T-helper 17 cell (primary cell): ENCODE results near the gene XYLT2. TPM values are rescaled to one million over a fixed set of nuclear protein-coding genes. Genes with fewer than 3 reads are reported as not detected.
"Not testable (repeated sequence)": the region's sequence is repeated elsewhere in the genome, so short reads cannot be mapped to it uniquely, and the experiment has no call there.

Source experiments
- ATAC-seq: fragments of 150-1000 bp; cut with Tn5 transposase; 2 replicates; pipeline ENCODE4 v1.10.0; 2021; ENCODE audit warnings: mild to moderate bottlenecking, moderate library complexity
- DNase-seq, 3 donors: peaks; one replicate each; pipeline versions ENCODE4 v3.0.0 to v3.0.0-alpha.2; 2020 to 2021
- H3K9me3 ChIP-seq: one replicate; pipeline ENCODE4 v1.7.0; 2013; ENCODE audit warnings: low read length, mild to moderate bottlenecking; ENCODE audit not compliant: control insufficient read depth, poor library complexity, severe bottlenecking
- H3K27ac Mint-ChIP-seq: one replicate; pipeline ENCODE4 v1.8.0; 2022; ENCODE audit warnings: mild to moderate bottlenecking, moderate library complexity, mixed read lengths
- H3K27me3 Mint-ChIP-seq: one replicate; pipeline ENCODE4 v1.8.0; 2022; ENCODE audit warnings: mixed read lengths
- H3K36me3 Mint-ChIP-seq: one replicate; pipeline ENCODE4 v1.8.0; 2022; ENCODE audit warnings: low read depth, mixed read lengths
- H3K4me1 Mint-ChIP-seq: one replicate; pipeline ENCODE4 v1.8.0; 2022; ENCODE audit warnings: mild to moderate bottlenecking, mixed read lengths
- H3K4me3 Mint-ChIP-seq: one replicate; pipeline ENCODE4 v1.8.0; 2022; ENCODE audit warnings: mild to moderate bottlenecking, moderate library complexity, mixed read lengths
- total RNA-seq, 4 donors: library from RNA in 2 of 4; stranded (reverse) in 2 of 4; gene quantifications; one replicate each; pipeline ENCODE4 v1.2.3 and lab custom pipeline; 2022 to 2026

Gene XYLT2
- total RNA-seq, 2 donors from 2014 or later = 19.2 to 20.4 TPM

DNA sequence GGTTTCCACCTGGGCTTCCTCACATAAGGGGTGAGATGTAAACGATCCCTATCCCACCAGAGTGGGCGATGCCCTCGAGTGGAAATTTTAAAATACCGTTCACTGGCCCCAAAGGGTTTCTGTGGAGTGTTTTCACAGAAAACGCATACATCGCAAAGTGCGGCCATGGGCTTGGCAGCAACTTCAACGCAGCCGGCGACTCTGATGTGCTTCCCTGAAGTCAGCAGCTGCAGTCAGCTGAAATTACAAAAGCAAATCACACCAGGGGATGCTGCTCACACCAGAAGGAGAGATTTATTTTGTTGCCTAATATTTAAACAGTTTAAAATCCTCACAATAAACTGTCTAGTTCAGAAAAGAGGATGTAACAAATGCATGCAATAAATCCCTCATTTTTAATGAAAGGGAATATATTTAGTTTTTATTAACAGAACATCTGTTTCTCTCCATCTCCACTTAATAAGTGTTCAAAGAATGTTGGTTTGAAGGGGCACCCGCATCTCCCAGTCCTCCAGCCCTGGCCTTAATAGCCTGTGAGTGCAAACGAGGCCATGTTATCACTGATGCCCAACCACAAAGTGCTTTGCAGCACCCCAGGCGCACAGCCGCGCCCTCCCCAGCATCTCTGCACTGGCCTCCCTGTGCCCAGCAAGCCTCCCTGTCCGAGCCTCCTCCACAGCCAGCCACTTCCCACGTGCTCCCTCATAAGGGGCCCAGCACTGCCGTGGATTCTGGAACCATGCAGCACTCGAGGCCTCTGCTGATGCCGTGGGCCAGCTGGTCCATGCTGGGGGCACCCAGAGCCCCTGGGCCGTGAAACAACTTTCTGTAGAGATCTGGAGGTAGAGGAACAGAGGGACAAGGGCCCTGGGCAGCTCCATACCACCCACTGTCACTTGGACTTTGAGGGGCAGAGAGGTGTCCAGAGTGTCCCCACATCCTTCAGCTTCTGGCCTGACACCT, 17.3 kb upstream of the XYLT2 start:
- no peak overlapping the region for H3K27ac Mint-ChIP-seq
- no peaks in the 10 kb centered on the region for H3K9me3 ChIP-seq
- H3K36me3 Mint-ChIP-seq = peaks cover 2% of the 10 kb centered on the region
- H3K27me3 Mint-ChIP-seq = peaks cover 36% of the 10 kb centered on the region
- ATAC-seq (no peak), DNase-seq (no peak)
- H3K4me1 Mint-ChIP-seq = peaks cover 7% of the 10 kb centered on the region
- H3K4me3 Mint-ChIP-seq = no peak overlapping the region

DNA sequence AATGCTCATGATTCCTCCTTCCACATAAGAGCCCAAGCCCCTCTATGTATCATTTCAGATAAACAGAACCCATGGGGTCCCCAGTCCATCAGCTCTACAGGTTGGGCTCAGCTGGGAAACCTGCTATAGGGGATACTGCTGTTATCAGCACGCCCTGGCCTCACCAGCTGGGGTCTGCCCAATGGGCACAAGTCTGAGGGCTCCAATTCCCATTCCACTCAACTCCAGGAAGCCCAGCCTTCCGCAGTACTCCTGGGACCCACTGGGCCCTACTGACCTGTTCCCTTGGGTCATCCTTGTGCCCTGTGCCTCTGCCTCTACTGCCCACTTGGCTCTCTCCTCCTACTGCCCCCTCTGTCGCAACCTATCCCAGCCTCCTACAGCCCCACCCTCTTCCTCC, 16.2 kb upstream of the XYLT2 start:
- Mint-ChIP-seq H3K36me3 (peaks cover 2% of the 10 kb centered on the region), H3K4me3 (no peak overlapping the region), H3K27me3 (peaks cover 36% of the 10 kb centered on the region), H3K27ac (no peak overlapping the region), H3K4me1 (peaks cover 10% of the 10 kb centered on the region)
- no peak for ATAC-seq
- DNase-seq = no peak
- H3K9me3 ChIP-seq = no peaks in the 10 kb centered on the region

DNA sequence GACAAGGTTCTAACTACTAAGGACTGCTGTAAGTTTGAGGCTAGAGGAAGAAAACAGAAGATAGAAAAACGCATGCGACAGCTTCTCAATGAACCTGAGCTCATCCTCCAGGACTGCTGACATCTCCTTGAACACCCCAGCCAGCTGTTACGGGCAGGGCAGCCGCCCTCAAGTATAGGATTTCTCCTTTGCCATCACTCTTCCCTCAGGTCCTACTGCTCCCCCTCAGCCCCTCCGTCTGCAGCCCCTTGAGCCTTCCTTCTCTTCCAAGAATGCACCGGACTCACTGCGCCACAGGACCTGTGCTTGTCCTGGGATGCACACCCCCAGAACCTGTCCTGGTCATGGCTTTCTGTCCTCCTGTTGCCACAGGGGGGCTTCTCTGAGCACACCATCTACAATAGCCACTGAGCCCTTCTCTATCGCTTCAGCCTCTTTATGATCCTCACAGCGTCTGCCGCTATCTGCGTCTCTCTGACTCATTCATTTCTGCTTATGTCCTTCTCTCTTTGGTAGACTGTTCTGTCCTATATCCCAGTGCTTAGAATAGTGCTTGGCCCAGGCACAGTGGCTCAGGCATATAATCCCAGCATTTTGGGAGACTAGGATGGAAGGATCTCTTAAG, 15.7 kb upstream of the XYLT2 start:
- H3K27ac Mint-ChIP-seq = peak overlapping the region; percentile 47
- DNase-seq = no peak
- no peak for ATAC-seq
- H3K4me3 Mint-ChIP-seq = no peak overlapping the region
- peaks cover 36% of the 10 kb centered on the region for H3K27me3 Mint-ChIP-seq
- H3K4me1 Mint-ChIP-seq = peaks cover 10% of the 10 kb centered on the region
- no peaks in the 10 kb centered on the region for H3K9me3 ChIP-seq
- H3K36me3 Mint-ChIP-seq = peaks cover 2% of the 10 kb centered on the region

DNA sequence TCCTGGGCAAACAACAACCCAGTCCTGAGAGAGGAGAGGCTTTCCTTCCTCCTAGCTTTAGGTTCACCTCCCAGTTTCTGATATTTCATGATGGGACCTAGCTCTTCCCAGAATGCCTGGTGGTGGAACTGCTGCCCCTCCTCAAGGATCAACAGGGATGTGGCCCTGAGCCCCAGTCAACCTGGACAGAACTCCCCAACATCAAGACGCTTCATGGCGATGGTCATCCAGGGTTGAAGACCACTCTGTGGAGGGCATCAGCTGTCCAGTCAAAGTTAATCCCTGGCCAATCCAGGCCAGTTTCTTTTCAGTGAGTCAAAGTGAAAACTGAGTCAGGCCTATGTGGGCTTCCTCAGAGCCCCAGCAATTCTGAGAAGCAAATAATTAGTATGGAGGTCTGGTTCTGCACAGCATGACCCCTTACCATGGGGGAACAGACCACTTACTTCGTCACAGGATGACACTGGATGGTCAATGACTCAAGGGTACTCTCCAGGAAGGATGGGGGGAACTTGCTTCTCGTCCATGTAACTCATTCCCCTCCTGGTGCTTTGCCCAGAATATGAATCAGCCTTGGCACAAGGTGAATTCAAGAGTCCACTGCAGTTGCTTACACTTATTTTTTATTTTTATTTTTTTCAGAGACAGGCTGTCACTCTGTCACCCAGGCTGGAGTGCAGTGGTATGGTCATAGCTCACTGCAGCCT, 14.7 kb upstream of the XYLT2 start:
- Mint-ChIP-seq H3K27me3 (peaks cover 35% of the 10 kb centered on the region), H3K4me1 (peaks cover 10% of the 10 kb centered on the region), H3K36me3 (peaks cover 2% of the 10 kb centered on the region), H3K27ac (no peak overlapping the region), H3K4me3 (no peak overlapping the region)
- ATAC-seq (no peak), DNase-seq (no peak)
- no peaks in the 10 kb centered on the region for H3K9me3 ChIP-seq

DNA sequence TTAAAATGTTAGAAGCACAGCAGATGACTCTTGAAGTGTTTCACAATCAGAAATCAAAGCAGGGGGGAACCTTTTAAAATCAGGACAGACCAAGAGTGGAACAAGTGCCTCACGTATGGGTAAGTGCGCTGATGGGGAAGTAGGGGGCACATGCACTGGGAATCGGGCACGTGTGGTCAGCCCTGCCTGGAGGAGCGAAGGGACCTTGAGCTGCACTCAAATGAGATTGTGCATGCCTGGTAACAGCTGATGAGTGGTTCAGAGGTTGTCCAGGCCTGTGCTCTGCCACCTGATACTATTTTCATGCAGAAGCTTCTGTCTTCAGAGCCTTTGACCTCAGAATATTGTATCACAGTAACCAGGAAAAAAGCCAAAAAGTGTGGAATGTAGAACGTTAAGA, 13.7 kb upstream of the XYLT2 start:
- no peak overlapping the region for H3K27ac Mint-ChIP-seq
- peaks cover 5% of the 10 kb centered on the region for H3K4me1 Mint-ChIP-seq
- peaks cover 2% of the 10 kb centered on the region for H3K36me3 Mint-ChIP-seq
- no peak for ATAC-seq
- H3K4me3 Mint-ChIP-seq = no peak overlapping the region
- H3K9me3 ChIP-seq = no peaks in the 10 kb centered on the region
- no peak for DNase-seq
- H3K27me3 Mint-ChIP-seq = peaks cover 37% of the 10 kb centered on the region

DNA sequence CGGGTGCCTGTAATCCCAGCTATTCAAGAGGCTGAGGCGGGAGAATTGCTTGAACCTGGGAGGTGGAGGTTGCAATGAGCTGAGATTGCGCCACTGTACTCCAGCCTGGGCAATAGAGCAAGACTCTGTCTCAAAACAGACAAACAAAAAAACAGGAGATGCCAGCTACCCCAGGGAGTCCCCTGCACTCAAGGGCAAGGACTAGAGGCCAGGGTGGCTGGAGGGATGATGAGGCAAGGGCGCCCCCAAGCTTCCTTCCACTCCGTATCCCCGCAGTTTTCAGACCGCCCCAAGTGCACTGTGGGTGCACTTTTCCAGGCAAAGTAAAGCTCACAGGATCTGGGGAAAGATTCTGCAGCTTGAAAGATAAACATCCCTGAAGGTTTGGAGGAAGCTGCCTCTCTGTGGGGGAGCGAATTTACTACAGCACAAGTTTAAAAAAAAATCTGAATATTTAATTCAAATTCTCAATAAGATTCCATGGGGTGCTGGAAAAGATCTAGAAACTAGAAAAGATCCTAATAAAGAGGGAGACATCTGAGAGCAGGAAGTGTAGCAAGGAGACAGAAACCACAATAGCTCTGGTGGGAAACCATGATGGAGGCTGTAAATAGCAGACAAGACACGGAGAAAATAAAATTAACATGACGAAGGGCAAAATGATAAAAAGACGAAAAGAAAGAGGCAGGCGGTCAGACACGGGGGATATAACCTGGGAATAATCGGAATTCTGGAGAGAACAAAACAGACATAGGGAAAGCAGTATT, 12.5 kb upstream of the XYLT2 start:
- H3K36me3 Mint-ChIP-seq, H3K9me3 ChIP-seq, H3K4me3 Mint-ChIP-seq, DNase-seq, ATAC-seq, H3K4me1 Mint-ChIP-seq: not testable (repeated sequence)
- Mint-ChIP-seq H3K27me3 (peaks cover 37% of the 10 kb centered on the region), H3K27ac (peak overlapping the region; percentile 19)

DNA sequence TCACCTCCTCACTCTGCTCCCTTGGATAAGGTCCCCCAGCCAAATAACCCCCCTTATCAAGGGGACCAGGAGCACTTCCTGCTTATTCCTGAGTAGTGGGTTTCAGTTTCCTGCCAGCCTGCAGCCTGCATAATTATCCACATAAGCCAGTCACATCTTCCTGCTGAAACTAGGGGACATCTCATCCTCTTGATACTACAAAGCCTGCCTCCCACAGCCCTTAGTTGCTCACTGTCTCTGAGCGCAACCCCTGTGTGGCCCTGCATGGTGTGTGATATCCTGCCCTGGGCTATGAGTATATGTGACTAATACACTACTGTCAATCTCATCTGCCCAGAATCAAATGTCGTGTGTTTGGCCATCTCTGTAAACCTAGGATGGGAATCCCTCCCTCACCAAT, 8.0 kb upstream of the XYLT2 start:
- DNase-seq = no peak
- H3K4me3 Mint-ChIP-seq = no peak overlapping the region
- H3K27me3 Mint-ChIP-seq = peaks cover 12% of the 10 kb centered on the region
- H3K36me3 Mint-ChIP-seq = no peaks in the 10 kb centered on the region
- no peak overlapping the region for H3K27ac Mint-ChIP-seq
- H3K9me3 ChIP-seq = no peaks in the 10 kb centered on the region
- no peak for ATAC-seq
- H3K4me1 Mint-ChIP-seq = peaks cover 5% of the 10 kb centered on the region

DNA sequence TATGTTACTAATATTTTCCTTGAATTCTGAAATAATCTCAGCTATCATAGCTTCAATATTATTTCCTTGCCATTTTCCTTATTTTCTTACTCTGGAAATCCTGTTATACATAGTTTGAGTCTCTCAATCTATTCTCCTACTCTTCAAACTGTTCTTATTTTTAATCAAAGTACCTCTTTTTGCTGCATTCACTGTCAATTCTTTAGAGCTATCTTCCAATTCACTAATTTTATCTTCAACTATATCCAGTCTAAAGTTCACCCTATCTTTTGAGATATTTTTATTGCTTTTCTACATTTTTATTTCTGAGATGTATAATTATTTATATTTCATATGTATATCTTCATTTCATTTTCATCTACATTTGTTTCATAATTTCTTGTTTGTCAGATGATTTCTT, 7.3 kb upstream of the XYLT2 start:
- Mint-ChIP-seq H3K27ac (no peak overlapping the region), H3K27me3 (peaks cover 5% of the 10 kb centered on the region), H3K4me3 (no peak overlapping the region), H3K36me3 (no peaks in the 10 kb centered on the region), H3K4me1 (peaks cover 4% of the 10 kb centered on the region)
- no peaks in the 10 kb centered on the region for H3K9me3 ChIP-seq
- DNase-seq (no peak), ATAC-seq (no peak)

DNA sequence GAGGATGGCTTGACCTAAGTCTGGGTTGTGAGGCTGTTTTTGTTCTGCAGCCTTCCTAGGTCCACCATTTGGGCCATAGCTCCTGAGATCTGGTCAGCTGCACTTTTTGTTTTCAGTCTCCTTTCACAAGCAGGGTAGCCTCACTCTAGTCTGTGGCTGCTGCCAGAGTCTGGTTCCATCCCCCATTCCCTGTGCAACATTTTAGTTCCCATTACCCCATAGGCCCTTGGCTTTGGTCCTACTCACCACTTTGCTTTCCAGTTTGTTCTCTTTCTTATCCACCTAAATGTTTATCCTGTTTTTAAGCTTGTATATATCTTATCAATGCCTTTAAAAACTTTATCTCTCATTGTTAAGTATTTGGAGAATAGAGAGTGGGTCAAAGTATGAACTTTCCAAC, 6.5 kb upstream of the XYLT2 start:
- no peak for DNase-seq
- Mint-ChIP-seq H3K27me3 (peaks cover 5% of the 10 kb centered on the region), H3K36me3 (no peaks in the 10 kb centered on the region), H3K4me3 (no peak overlapping the region), H3K4me1 (no peaks in the 10 kb centered on the region), H3K27ac (no peak overlapping the region)
- ATAC-seq = no peak
- H3K9me3 ChIP-seq = no peaks in the 10 kb centered on the region

DNA sequence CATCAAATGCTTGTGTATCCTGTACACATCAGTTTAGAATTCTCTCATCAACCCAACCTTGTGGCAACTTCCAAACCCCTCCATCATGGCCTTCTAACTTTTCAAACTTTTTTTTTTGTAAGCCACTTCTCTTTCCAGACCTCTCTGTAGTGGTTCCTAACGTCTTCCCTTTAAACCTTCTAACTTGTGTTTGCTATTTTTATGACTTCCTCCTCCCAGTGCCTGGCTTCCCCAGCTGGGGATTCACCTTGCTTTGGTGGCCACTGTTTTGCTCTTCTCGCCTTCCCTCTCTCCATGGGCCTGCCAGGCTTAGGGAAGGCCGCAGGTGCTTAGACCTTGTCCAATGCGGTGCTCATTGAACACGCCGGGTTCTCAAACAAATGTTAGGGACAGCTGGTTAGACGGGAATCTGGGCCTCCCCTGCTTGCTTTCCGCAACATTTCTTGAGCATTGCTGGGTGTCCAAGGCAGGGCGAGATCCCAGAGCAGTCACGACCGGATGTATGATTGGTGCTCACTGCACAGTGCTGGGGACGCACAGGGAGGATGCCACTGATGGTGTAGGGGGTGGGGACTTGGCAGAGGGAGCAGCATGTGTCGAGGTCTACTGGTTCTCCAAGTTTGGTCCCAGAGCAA, 1.1 kb upstream of the XYLT2 start:
- H3K9me3 ChIP-seq = no peaks in the 10 kb centered on the region
- DNase-seq = no peak
- H3K4me1 Mint-ChIP-seq = peaks cover 18% of the 10 kb centered on the region
- H3K27ac Mint-ChIP-seq = peak overlapping the region; percentile 84
- H3K36me3 Mint-ChIP-seq = no peaks in the 10 kb centered on the region
- ATAC-seq = no peak
- H3K4me3 Mint-ChIP-seq = peak overlapping the region; percentile 25
- H3K27me3 Mint-ChIP-seq = no peaks in the 10 kb centered on the region

DNA sequence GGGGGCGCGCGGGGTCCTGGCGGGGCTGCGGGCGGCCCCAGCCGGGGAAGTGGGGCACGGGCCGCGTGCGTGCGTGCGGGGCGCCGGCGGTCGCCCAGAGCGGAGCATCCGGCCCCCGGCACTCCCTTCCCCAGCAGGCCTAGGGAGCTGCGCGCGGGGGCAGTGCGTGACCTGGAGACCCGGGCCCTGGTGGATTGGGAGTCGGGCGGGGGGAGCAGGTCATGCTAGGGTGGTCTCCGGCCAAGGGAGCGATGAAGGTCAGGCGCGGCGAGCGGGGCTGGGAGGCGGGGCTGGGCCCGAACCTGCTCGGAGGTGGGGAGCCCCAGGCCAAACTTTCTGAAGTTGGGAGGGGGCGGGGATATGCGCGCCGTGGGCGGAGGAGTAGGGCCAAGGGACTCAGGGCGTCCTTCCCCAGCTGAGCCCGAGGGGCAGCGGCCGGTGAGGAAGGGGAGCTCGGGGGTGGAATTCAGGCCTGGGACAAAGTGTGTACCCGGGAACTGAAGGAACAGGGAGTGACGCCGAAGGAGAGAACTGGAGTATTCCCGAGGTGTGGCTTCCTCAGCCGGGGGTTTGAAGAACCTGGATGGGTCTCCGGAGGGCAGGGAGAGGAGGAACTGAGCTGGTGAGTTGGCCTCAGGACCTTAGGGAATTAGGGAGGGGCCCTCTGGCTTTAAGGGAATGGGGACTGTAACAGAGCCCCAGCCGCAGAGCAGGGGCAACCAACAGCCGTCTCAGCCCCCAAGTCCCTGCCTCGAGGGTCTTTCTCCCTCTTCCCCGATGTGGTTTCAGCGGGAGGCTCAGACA, 589 bp downstream of the XYLT2 start:
- Mint-ChIP-seq H3K4me3 (peak overlapping the region; percentile 93), H3K27ac (peak overlapping the region; percentile 84), H3K4me1 (peaks cover 21% of the 10 kb centered on the region), H3K27me3 (no peaks in the 10 kb centered on the region), H3K36me3 (no peaks in the 10 kb centered on the region)
- no peaks in the 10 kb centered on the region for H3K9me3 ChIP-seq
- ATAC-seq (peak; percentile 68), DNase-seq (peak in 1 of 3 donors; percentile 26)
